HEK293T (cell line): ENCODE measurements around the gene RNF40.
"Not testable (repeated sequence)": the region's sequence is repeated elsewhere in the genome, so short reads cannot be mapped to it uniquely, and the experiment has no call there.

Experiments
- ARNT ChIP-seq: fragments of 450-650 bp; IDR thresholded peaks from 2 replicates; pipeline ENCODE4 v1.6.1; 2017; ENCODE audit warnings: mild to moderate bottlenecking
- CTBP1 ChIP-seq: fragments of 450-650 bp; IDR thresholded peaks from 2 replicates; pipeline ENCODE4 v1.6.1; 2016; ENCODE audit warnings: borderline replicate concordance
- FOXM1 ChIP-seq: fragments of 450-650 bp; IDR thresholded peaks from 2 replicates; pipeline ENCODE4 v1.6.1; 2017; ENCODE audit warnings: mild to moderate bottlenecking, borderline replicate concordance
- SP1 ChIP-seq: fragments of 450-650 bp; IDR thresholded peaks from 2 replicates; pipeline ENCODE4 v1.6.1; 2017
- SUZ12 ChIP-seq: fragments of 450-650 bp; IDR thresholded peaks from 2 replicates; pipeline ENCODE4 v1.6.1; 2016; ENCODE audit warnings: mild to moderate bottlenecking

GRCh38 chr16:30808890-30809426, 46.8 kb downstream of the RNF40 start:
- not testable (repeated sequence) for TF ChIP-seq ARNT, FOXM1, SP1, SUZ12
- TF ChIP-seq CTBP1, result 0 out of 2 replicates have a peak, but pooled peaks have one; percentile 11
